Cardiac septum (tissue), 1 donor: ENCODE results near the gene GPC6. TPM values are rescaled to one million over a fixed set of nuclear protein-coding genes. Genes with fewer than 3 reads are reported as not detected.

ENCODE experiments used
- DNase-seq: peaks from one replicate; pipeline ENCODE4 v3.0.0-alpha.2; 2020; ENCODE audit warnings: low spot score
- intact Hi-C: fragments of 100-400 bp; cut with DNase I; formaldehyde crosslinking; loops from one replicate; pipeline ENCODE4 v1.14.0; 2022
- total RNA-seq: library from RNA; stranded (reverse); fragmentation: NEBNext Ultra II Directional; extraction: Animal tissue kit (Norgen Biotek cat#: 25700); gene quantifications from one replicate; pipeline ENCODE4 v1.2.1, GENCODE V29; 2021
- donor health status: DM: no; HTN: no; CAD: no.

The GPC6 gene
- total RNA-seq, 1 donor from 2014 or later = 1.4 TPM

- no peak for DNase-seq
- intact Hi-C loops = no loop called here
Observed at GRCh38 chr13:93775507-93776108, 549.0 kb downstream of the GPC6 start.

- intact Hi-C loops = no loop called here
- DNase-seq = no peak
Observed at GRCh38 chr13:93776936-93777335, 550.3 kb downstream of the GPC6 start.

- intact Hi-C loops = no loop called here
- no peak for DNase-seq
Observed at GRCh38 chr13:93777504-93777903, 550.9 kb downstream of the GPC6 start.

GRCh38 chr13:93778548-93778947 is 551.9 kb downstream of the GPC6 start:
- intact Hi-C loops = no loop called here
- DNase-seq = no peak

GRCh38 chr13:93784191-93784590 is 557.6 kb downstream of the GPC6 start:
- no peak for DNase-seq
- intact Hi-C loops = no loop called here

GRCh38 chr13:93786846-93787489 is 560.4 kb downstream of the GPC6 start:
- DNase-seq = no peak
- intact Hi-C loops = no loop called here

GRCh38 chr13:93788456-93788855 is 561.8 kb downstream of the GPC6 start:
- no peak for DNase-seq
- intact Hi-C loops = no loop called here

GRCh38 chr13:93789058-93789457 is 562.5 kb downstream of the GPC6 start:
- intact Hi-C loops = no loop called here
- DNase-seq = no peak

- DNase-seq = no peak
- intact Hi-C loops = no loop called here
Observed at GRCh38 chr13:93794197-93794885, 567.7 kb downstream of the GPC6 start.

GRCh38 chr13:93797463-93797862 is 570.9 kb downstream of the GPC6 start:
- no peak for DNase-seq
- intact Hi-C loops = no loop called here

GRCh38 chr13:93800342-93800741 is 573.7 kb downstream of the GPC6 start:
- DNase-seq = no peak
- intact Hi-C loops = no loop called here

GRCh38 chr13:93805736-93806135 is 579.1 kb downstream of the GPC6 start:
- intact Hi-C loops = no loop called here

GRCh38 chr13:93806861-93807260 is 580.3 kb downstream of the GPC6 start:
- no peak for DNase-seq
- intact Hi-C loops = no loop called here

More at GRCh38 chr13:93805736-93806135, 579.1 kb downstream of the GPC6 start:
- DNase-seq = no peak

- intact Hi-C loops = no loop called here
- no peak for DNase-seq
Observed at GRCh38 chr13:93810264-93810663, 583.7 kb downstream of the GPC6 start.

GRCh38 chr13:93811071-93811737 is 584.6 kb downstream of the GPC6 start:
- intact Hi-C loops = no loop called here
- no peak for DNase-seq

- intact Hi-C loops = no loop called here
- DNase-seq = no peak
Observed at GRCh38 chr13:93811738-93812112, 585.1 kb downstream of the GPC6 start.

GRCh38 chr13:93814658-93815057 is 588.1 kb downstream of the GPC6 start:
- no peak for DNase-seq
- intact Hi-C loops = no loop called here

- intact Hi-C loops = no loop called here
- no peak for DNase-seq
Observed at GRCh38 chr13:93818345-93818744, 591.7 kb downstream of the GPC6 start.

GRCh38 chr13:93819331-93819890 is 592.8 kb downstream of the GPC6 start:
- no peak for DNase-seq
- intact Hi-C loops = no loop called here

GRCh38 chr13:93824286-93824685 is 597.7 kb downstream of the GPC6 start:
- intact Hi-C loops = no loop called here
- no peak for DNase-seq
